IPS DF 4.7 (cell line): ENCODE measurements around the gene ZNF718.
"Not testable (repeated sequence)": the region's sequence is repeated elsewhere in the genome, so short reads cannot be mapped to it uniquely, and the experiment has no call there.

Source experiments
- DNase-seq: peaks from one replicate; pipeline ENCODE4 v3.0.0-alpha.2; 2013; ENCODE audit warnings: low spot score; ENCODE audit errors: extremely low read depth

ZNF718 gene

DNA sequence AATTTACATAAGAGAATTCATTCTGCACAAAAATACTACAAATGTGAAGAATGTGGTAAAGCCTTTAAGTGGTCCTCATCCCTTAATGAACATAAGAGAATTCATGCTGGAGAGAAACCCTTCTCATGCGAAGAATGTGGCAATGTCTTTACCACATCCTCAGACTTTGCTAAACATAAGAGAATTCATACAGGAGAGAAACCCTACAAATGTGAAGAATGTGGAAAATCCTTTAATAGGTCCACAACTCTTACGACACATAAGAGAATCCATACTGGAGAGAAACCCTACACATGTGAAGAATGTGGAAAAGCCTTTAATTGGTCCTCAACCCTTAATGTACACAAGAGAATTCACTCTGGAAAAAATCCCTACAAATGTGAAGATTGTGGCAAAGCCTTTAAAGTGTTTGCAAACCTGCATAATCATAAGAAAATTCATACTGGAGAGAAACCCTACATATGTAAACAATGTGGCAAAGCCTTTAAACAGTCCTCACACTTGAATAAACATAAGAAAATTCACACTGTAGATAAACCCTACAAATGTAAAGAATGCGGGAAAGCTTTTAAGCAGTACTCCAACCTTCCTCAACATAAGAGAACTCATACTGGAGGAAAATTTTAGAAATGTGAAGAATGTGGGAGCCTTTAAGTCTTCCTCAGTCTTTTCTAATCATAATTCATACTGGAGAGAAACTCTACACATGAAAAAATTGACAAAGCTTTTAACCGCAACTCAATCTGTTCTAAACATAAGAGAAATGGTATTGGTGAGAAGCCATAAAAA is 37.4 kb downstream of the ZNF718 start:
- no peak for DNase-seq

GRCh38 chr4:169640-170039 is 45.3 kb downstream of the ZNF718 start:
- DNase-seq: not testable (repeated sequence)

DNA sequence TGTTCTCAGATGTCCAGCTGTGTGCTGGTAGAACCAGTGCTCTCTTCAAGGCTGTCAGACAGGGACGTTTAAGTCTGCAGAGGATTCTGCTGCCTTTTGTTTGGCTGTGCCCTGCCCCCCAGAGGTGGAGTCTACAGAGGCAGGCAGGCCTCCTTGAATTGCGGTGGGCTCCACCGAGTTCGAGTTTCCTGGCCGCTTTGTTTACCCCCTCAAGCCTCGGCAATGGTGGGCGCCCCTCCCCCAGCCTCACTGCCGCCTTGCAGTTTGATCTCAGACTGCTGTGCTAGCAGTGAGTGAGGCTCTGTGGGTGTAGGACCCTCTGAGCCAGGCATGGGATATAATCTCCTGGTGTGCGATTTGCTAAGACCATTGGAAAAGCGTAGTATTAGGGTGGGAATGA is 47.0 kb downstream of the ZNF718 start:
- not testable (repeated sequence) for DNase-seq

DNA sequence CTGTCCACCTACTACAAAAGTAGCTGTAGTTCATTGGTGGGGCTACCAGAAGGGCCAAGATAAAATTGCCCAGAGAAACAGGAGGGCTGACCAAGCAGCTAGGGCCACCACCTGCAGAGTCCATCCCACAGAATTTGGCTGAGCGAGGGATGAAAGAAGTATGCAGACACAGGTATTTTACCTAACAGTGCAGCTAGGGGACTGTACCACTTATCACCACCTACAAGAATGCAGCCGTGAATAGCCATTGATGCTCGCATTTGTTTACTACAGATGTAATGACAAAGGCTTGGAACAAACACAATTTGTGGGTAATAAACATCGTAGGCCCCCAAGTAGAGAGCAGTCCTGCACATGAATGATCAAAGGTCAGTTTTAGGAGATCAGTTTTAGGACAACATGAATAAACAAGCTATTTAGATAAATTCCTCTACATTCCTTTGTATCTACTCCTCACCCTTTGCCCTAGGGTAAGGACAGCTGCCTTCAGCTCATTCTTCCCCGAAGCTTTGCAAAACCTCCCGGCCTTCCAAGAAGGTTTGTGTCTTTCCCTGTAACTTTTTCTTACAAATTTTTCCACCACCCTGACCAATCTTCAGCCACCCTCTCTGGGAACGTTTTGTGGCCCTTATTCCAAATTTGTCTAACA is 49.5 kb downstream of the ZNF718 start:
- peak; percentile 41 for DNase-seq

- DNase-seq: no peak
These were observed 51.7 kb downstream of the ZNF718 start for GRCh38 chr4:175986-176385.

DNA sequence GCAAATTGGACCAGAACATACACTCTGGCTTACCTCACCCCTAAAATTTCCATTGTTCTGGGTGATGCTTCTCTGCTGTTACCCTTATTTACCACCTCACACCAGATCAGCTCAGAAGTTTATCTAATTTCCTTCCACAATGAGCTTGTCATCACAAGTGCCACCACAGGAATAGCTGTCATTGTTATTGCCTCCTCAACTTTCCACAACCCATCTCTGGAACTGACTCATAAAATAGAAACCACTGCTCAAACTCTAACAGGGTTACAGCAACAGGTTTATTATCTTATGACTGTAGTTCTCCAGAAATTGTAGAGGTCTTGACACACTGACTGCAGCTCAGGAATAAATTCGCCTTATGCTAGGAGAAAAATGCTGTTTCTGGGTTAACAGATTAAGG is 52.7 kb downstream of the ZNF718 start:
- DNase-seq: no peak

DNA sequence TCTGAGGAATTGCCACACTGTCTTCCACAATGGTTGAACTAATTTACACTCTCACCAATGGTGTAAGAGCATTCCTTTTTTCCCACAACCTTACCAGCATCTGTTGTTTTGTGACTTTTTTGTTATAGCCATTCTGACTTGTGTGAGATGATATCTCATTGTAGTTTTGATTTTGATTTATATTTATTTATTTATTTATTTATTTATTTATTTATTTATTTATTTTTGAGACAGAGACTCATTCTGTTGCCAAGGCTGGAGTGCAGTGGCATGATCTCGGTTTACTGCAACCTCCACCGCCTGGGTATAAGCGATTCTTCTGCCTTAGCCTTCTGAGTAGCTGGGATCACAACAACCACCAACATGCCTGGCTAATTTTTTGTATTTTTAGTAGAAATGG is 57.9 kb downstream of the ZNF718 start:
- DNase-seq: not testable (repeated sequence)

- no peak for DNase-seq
These were observed 63.8 kb downstream of the ZNF718 start for GRCh38 chr4:188091-188490.

- DNase-seq: not testable (repeated sequence)
These were observed 70.9 kb downstream of the ZNF718 start for GRCh38 chr4:195159-195558.

- no peak for DNase-seq
These were observed 76.6 kb downstream of the ZNF718 start for GRCh38 chr4:200936-201335.

GRCh38 chr4:202822-203221 is 78.5 kb downstream of the ZNF718 start:
- not testable (repeated sequence) for DNase-seq

- DNase-seq: no peak
These were observed 80.9 kb downstream of the ZNF718 start for GRCh38 chr4:205097-205756.

DNA sequence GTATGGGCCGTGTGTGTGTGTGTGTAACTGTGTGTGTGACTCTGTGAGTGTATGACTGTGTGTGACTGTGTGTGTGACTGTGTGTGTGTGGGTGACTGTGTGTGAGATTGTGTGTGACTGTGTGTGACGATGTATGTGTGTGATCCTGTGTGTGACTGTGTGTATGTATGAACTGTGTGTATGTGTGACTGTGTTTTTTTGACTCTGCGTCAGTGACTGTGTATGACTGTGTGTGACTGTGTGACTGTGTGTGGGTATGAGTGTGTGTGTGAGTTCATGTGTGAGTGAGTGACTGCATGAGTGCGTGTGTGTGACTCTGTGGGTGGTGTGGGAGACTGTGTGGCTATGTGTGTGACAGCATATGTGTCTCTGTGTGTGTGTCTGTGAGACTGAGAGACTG is 81.8 kb downstream of the ZNF718 start:
- DNase-seq: no peak

- not testable (repeated sequence) for DNase-seq
These were observed 84.3 kb downstream of the ZNF718 start for GRCh38 chr4:208416-209096.

GRCh38 chr4:211033-211511 is 86.8 kb downstream of the ZNF718 start:
- DNase-seq: no peak

DNA sequence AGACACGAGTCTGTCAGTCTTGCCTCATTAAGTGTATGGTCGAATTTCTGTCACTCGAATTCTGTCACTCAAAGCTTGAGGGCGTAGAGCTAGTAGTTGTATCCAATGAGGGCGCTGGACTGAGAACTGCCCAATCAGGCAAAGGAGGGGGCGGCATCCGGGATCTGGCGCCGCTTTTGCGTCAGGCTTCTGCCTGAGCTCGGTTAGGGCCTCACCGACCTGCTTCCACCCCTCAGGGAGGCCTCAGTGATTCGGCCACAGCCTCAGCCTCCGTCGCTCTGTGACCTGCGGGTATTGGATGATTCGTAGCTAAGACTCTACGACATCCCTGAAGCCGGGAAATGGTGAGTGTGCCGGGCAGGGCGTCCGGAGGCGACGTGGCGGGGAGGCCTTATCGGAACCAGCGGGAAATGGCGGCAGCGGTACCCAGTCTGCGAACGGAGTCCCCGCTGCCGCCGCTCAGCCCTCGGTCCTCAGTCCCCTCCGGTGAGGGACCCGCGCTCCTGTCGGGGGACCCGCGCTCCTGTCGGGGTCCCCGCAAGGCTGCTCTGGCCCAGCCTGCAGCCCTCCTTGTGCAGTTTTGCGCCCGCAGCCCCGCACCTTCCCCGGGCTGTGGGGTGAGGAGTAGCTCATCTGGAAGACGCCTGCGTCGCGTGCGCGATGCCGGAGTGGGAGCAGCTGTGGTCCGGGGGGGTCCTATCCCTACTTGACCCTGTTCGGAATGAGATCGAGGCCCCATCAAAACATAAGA is 88.3 kb downstream of the ZNF718 start:
- DNase-seq: peak; percentile 66

GRCh38 chr4:213189-213535 is 88.9 kb downstream of the ZNF718 start:
- DNase-seq: not testable (repeated sequence)
